Measurements from ENCODE around the gene COPZ1.
"Not testable (repeated sequence)": the region's sequence is repeated elsewhere in the genome, so short reads cannot be mapped to it uniquely, and the experiment has no call there.

The COPZ1 gene

GRCh38 chr12:54294152-54294952, 30.6 kb upstream of the COPZ1 start:
- no peak for DNase-seq (ENCODE audit: low read depth, low spot score)

GRCh38 chr12:54294953-54295566, 29.9 kb upstream of the COPZ1 start:
- DNase-seq (ENCODE audit: low read depth, low spot score) = no peak

- no peak for DNase-seq (ENCODE audit: low read depth, low spot score)
Measured at GRCh38 chr12:54296393-54297099, 28.4 kb upstream of the COPZ1 start.

GRCh38 chr12:54298904-54299303, 26.0 kb upstream of the COPZ1 start:
- DNase-seq (ENCODE audit: low read depth, low spot score) = no peak

GRCh38 chr12:54299515-54300224, 25.3 kb upstream of the COPZ1 start:
- no peak for DNase-seq (ENCODE audit: low read depth, low spot score)

- DNase-seq (ENCODE audit: low read depth, low spot score) = no peak
Measured at GRCh38 chr12:54300225-54300731, 24.7 kb upstream of the COPZ1 start.

GRCh38 chr12:54300732-54301427, 24.1 kb upstream of the COPZ1 start, which contains the start of gene NFE2:
Gene NFE2 (minus strand): TSS chr12:54301015. CDS start chr12:54295248, 5,767 bp downstream.
- no peak for DNase-seq (ENCODE audit: low read depth, low spot score)

GRCh38 chr12:54301428-54302048, 23.4 kb upstream of the COPZ1 start:
- no peak for DNase-seq (ENCODE audit: low read depth, low spot score)

GRCh38 chr12:54303640-54304039, 21.3 kb upstream of the COPZ1 start:
- no peak for DNase-seq (ENCODE audit: low read depth, low spot score)

GRCh38 chr12:54304187-54304810, 20.6 kb upstream of the COPZ1 start:
- no peak for DNase-seq (ENCODE audit: low read depth, low spot score)

GRCh38 chr12:54306925-54307741, 17.8 kb upstream of the COPZ1 start:
- no peak for DNase-seq (ENCODE audit: low read depth, low spot score)

GRCh38 chr12:54311051-54311450, 13.9 kb upstream of the COPZ1 start:
- DNase-seq (ENCODE audit: low read depth, low spot score) = no peak

- DNase-seq (ENCODE audit: low read depth, low spot score) = not testable (repeated sequence)
Measured at GRCh38 chr12:54312309-54312708, 12.6 kb upstream of the COPZ1 start.

- no peak for DNase-seq (ENCODE audit: low read depth, low spot score)
Measured at GRCh38 chr12:54321363-54321762, 3.6 kb upstream of the COPZ1 start.

GRCh38 chr12:54325442-54326109, 645 bp downstream of the COPZ1 start:
- DNase-seq (ENCODE audit: low read depth, low spot score) = not testable (repeated sequence)

GRCh38 chr12:54328595-54329337, 3.8 kb downstream of the COPZ1 start:
- DNase-seq (ENCODE audit: low read depth, low spot score) = no peak

GRCh38 chr12:54329759-54330158, 4.8 kb downstream of the COPZ1 start:
- no peak for DNase-seq (ENCODE audit: low read depth, low spot score)

GRCh38 chr12:54330442-54330841, 5.5 kb downstream of the COPZ1 start:
- no peak for DNase-seq (ENCODE audit: low read depth, low spot score)

Measured in brain pericyte (primary cell).